ENCODE results near the gene NR4A1. TPM values are rescaled to one million over a fixed set of nuclear protein-coding genes. Genes with fewer than 3 reads are reported as not detected.
A peak's percentile ranks its signal among the peaks of the same experiment; 100 is the strongest.

Gene NR4A1
- total and polyA plus RNA-seq, 9 of the 15 experiments (the other 6 are each of a cell fraction or from before 2014, with no cell fraction given): 0.07 to 4.7 (median 1.9) TPM; not detected in 1

DNA sequence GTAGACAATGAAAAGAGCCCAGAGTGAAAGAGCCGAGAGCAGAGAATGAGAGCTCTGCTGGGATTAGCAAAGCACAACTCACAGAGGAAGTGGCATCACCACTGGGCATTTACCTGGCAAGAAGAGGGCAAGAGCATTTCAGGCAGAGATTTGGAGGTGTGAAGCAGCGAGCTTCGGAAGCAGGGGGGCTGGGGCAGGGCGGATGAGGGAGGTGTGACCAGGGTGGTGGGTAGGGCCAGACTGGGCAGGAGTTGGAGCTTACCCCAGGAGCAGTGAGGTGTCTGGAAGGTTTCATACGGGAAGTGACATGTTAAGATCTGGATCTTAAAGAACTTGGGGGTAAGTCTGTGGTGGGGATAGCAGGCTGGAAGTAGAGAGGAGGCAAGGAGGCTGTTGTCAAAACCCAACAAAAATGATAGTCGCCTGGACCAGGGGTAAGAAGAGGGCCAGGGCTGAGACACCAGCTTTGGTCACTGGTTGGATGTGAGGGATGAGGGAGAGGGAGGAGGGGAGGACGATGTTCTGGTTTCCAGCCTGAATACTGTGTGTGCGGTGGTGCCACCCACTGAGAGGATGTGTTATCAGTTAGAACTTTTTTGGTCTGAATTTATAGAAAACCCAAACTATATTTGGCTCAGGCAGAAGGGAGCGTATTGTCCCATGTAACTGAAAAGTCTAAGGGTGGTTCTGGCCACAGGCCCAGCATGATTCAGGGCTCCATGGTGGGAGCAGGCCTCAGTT, 33.4 kb downstream of the NR4A1 start:
- Histone ChIP-seq H3K9ac (ENCODE audit: insufficient read depth in 1 of 2, low read depth in 2 of 2, low read length in 2 of 2) (no peak overlapping the region), H3K79me2 (ENCODE audit: control insufficient read depth, insufficient read depth, low read length) (no peaks in the 10 kb centered on the region), H2AFZ (ENCODE audit: low read depth, low read length) (no peak overlapping the region), H4K20me1 (replicated peaks; ENCODE audit: control insufficient read depth, insufficient read depth, low read length) (0 out of 2 replicates have a peak, but pooled peaks cover 10% of the 10 kb centered on the region), H3K27ac (ENCODE audit: extremely low read depth, low read depth, low read length) (no peak overlapping the region), H3K9me1 (ENCODE audit: control insufficient read depth, insufficient read depth, low read length) (no peaks in the 10 kb centered on the region), H3K27me3 (ENCODE audit: control insufficient read depth in 2 of 2, insufficient read depth in 2 of 2, low read length in 2 of 2) (peaks cover 33 to 53% of the 10 kb centered on the region in 2 experiments; a peak in 4 of 5 replicates), H3K36me3 (ENCODE audit: control insufficient read depth, insufficient read depth, low read length) (no peaks in the 10 kb centered on the region), H3K4me3 (no peak overlapping the region), H3K4me2 (ENCODE audit: insufficient read depth, low read length) (no peak overlapping the region), H3K9me3 (replicated peaks; ENCODE audit: control insufficient read depth, insufficient read depth, low read depth, low read length) (no peaks in the 10 kb centered on the region), H3K4me1 (replicated peaks in 1 of 2; ENCODE audit: control insufficient read depth in 2 of 2, insufficient read depth in 2 of 2, low read length in 2 of 2) (peaks cover 0 to 10% of the 10 kb centered on the region in 2 experiments; a peak in 1 of 5 replicates)
- POLR2A ChIA-PET: interaction anchor here (0.5 to 1.2 kb wide), 4 partner anchors 34 to 315 kb away, joined by 3 to 4 read pairs (median 3); no protein-coding TSS in a partner anchor
- TF ChIP-seq ZNF263 (CRISPR knock-in tag; IDR thresholded peaks at IDR 0.05; ENCODE audit: borderline replicate concordance): peak; percentile 80
- no peak for TF ChIP-seq MAFK (IDR thresholded peaks at IDR 0.05; ENCODE audit: low read length)
- TF ChIP-seq PPARD (CRISPR knock-in tag; IDR thresholded peaks at IDR 0.05): no peak
- CTCF ChIA-PET (ENCODE audit: low intra/inter-chr PET ratio): interaction anchor here (0.6 to 8.1 kb wide), 2 partner anchors 59 to 1395 kb away, joined by 3 to 242 read pairs; no protein-coding TSS in a partner anchor
- intact Hi-C loops (cut with micrococcal nuclease) (loop anchor here (5.0 kb wide), 1 partner anchor 38 kb away; no protein-coding TSS in a partner anchor), in situ Hi-C loops (cut with MboI) (loop anchor here (5.0 kb wide), 1 partner anchor 57 kb away; no protein-coding TSS in a partner anchor)
- ATAC-seq (no peak), FAIRE-seq (no peak), DNase-seq (ENCODE audit: extremely low read depth in 1 of 4, low spot score in 3 of 4) (no peak)
- BruUV-seq (replicated peaks): no TSS peak
- WGBS (ENCODE audit: insufficient coverage, low coverage, missing lambda C conversion rate): 3% methylated on average over 9 of the region's 9 CpGs

All from K562 (cell line).